Measurements from ENCODE around the gene CPEB1. TPM values are rescaled to one million over a fixed set of nuclear protein-coding genes. Genes with fewer than 3 reads are reported as not detected.
A peak's percentile ranks its signal among the peaks of the same experiment; 100 is the strongest.

The CPEB1 gene
- total and polyA plus RNA-seq, 2 donors (not counting 1 experiment from before 2014, with no cell fraction given): 8.4 to 62.3 TPM

GRCh38 chr15:82572986-82573385 lies 74.2 kb downstream of the CPEB1 start:
- Histone ChIP-seq H3K4me3 (replicated peaks in 1 of 4; ENCODE audit: control extremely low read depth in 1 of 4, insufficient read depth in 1 of 4, low read depth in 3 of 4, low read length in 4 of 4) (no peak overlapping the region), H3K4me1 (ENCODE audit: control insufficient read depth, extremely low read depth, insufficient read depth, low read length) (peaks cover 7% of the 10 kb centered on the region), H3K9me3 (ENCODE audit: control insufficient read depth, insufficient read depth, low read depth, low read length) (no peaks in the 10 kb centered on the region), H3K9ac (ENCODE audit: insufficient read depth, low read length) (no peak overlapping the region), H3K27me3 (ENCODE audit: control insufficient read depth, insufficient read depth, low read length) (no peaks in the 10 kb centered on the region), H3K79me2 (ENCODE audit: control insufficient read depth, insufficient read depth, low read length) (no peaks in the 10 kb centered on the region), H3K27ac (ENCODE audit: insufficient read depth, low read length) (no peak overlapping the region), H3K4me2 (ENCODE audit: extremely low read depth, insufficient read depth, low read length) (no peak overlapping the region), H4K20me1 (ENCODE audit: control insufficient read depth, extremely low read depth, insufficient read depth, low read length) (no peaks in the 10 kb centered on the region), H2AFZ (ENCODE audit: low read length) (no peak overlapping the region), H3K36me3 (ENCODE audit: control insufficient read depth, insufficient read depth, low read length) (no peaks in the 10 kb centered on the region)
- TF ChIP-seq EZH2 (IDR thresholded peaks at IDR 0.05; ENCODE audit: low read length, missing control alignments) (no peak), CTCF (conservative IDR thresholded peaks at IDR 0.05 in 1 of 2, IDR thresholded peaks at IDR 0.05 in 1 of 2; ENCODE audit: low read depth in 1 of 2, low read length in 2 of 2) (no peak)
- DNase-seq (ENCODE audit: low read depth in 2 of 2): no peak

GRCh38 chr15:82572311-82572710 lies 74.9 kb downstream of the CPEB1 start:
- Histone ChIP-seq H3K9me3 (ENCODE audit: control insufficient read depth, insufficient read depth, low read depth, low read length) (no peaks in the 10 kb centered on the region), H3K4me3 (replicated peaks in 1 of 4; ENCODE audit: control extremely low read depth in 1 of 4, insufficient read depth in 1 of 4, low read depth in 3 of 4, low read length in 4 of 4) (peak overlapping the region in 2 of 4 experiments; percentile 44 to 63), H3K9ac (ENCODE audit: insufficient read depth, low read length) (no peak overlapping the region), H3K79me2 (ENCODE audit: control insufficient read depth, insufficient read depth, low read length) (no peaks in the 10 kb centered on the region), H3K27me3 (ENCODE audit: control insufficient read depth, insufficient read depth, low read length) (no peaks in the 10 kb centered on the region), H2AFZ (ENCODE audit: low read length) (peak overlapping the region; percentile 96), H3K4me2 (ENCODE audit: extremely low read depth, insufficient read depth, low read length) (peak overlapping the region; percentile 79), H3K36me3 (ENCODE audit: control insufficient read depth, insufficient read depth, low read length) (no peaks in the 10 kb centered on the region), H3K4me1 (ENCODE audit: control insufficient read depth, extremely low read depth, insufficient read depth, low read length) (peaks cover 7% of the 10 kb centered on the region), H3K27ac (ENCODE audit: insufficient read depth, low read length) (no peak overlapping the region), H4K20me1 (ENCODE audit: control insufficient read depth, extremely low read depth, insufficient read depth, low read length) (no peaks in the 10 kb centered on the region)
- no peak for DNase-seq (ENCODE audit: low read depth in 2 of 2)
- no peak for TF ChIP-seq CTCF (conservative IDR thresholded peaks at IDR 0.05 in 1 of 2, IDR thresholded peaks at IDR 0.05 in 1 of 2; ENCODE audit: low read depth in 1 of 2, low read length in 2 of 2)
- no peak for TF ChIP-seq EZH2 (IDR thresholded peaks at IDR 0.05; ENCODE audit: low read length, missing control alignments)

GRCh38 chr15:82571722-82572222 lies 75.4 kb downstream of the CPEB1 start:
- no peaks in the 10 kb centered on the region for H4K20me1 ChIP-seq (ENCODE audit: control insufficient read depth, extremely low read depth, insufficient read depth, low read length)
- H3K27me3 ChIP-seq (ENCODE audit: control insufficient read depth, insufficient read depth, low read length): no peaks in the 10 kb centered on the region
- peak overlapping the region; percentile 96 for H2AFZ ChIP-seq (ENCODE audit: low read length)
- H3K4me2 ChIP-seq (ENCODE audit: extremely low read depth, insufficient read depth, low read length): peak overlapping the region; percentile 86
- H3K27ac ChIP-seq (ENCODE audit: insufficient read depth, low read length): peak overlapping the region; percentile 83
- peaks cover 7% of the 10 kb centered on the region for H3K4me1 ChIP-seq (ENCODE audit: control insufficient read depth, extremely low read depth, insufficient read depth, low read length)
- no peaks in the 10 kb centered on the region for H3K36me3 ChIP-seq (ENCODE audit: control insufficient read depth, insufficient read depth, low read length)
- no peaks in the 10 kb centered on the region for H3K9me3 ChIP-seq (ENCODE audit: control insufficient read depth, insufficient read depth, low read depth, low read length)
- TF ChIP-seq EZH2 (IDR thresholded peaks at IDR 0.05; ENCODE audit: low read length, missing control alignments) (no peak), CTCF (conservative IDR thresholded peaks at IDR 0.05 in 1 of 2, IDR thresholded peaks at IDR 0.05 in 1 of 2; ENCODE audit: low read depth in 1 of 2, low read length in 2 of 2) (no peak)
- peak overlapping the region; percentile 44 for H3K9ac ChIP-seq (ENCODE audit: insufficient read depth, low read length)
- DNase-seq (ENCODE audit: low read depth in 2 of 2): peak; percentile 81 to 82
- H3K4me3 ChIP-seq (replicated peaks in 1 of 4; ENCODE audit: control extremely low read depth in 1 of 4, insufficient read depth in 1 of 4, low read depth in 3 of 4, low read length in 4 of 4): peak overlapping the region; percentile 41 to 63 (median 48)
- H3K79me2 ChIP-seq (ENCODE audit: control insufficient read depth, insufficient read depth, low read length): no peaks in the 10 kb centered on the region

Measured in fibroblast of lung (primary cell).